ENCODE measurements around the gene ABCC10. TPM values are rescaled to one million over a fixed set of nuclear protein-coding genes. Genes with fewer than 3 reads are reported as not detected.

ABCC10 gene
- total RNA-seq, 1 experiment from 2014 or later, result 25.5 TPM

GRCh38 chr6:43464337-43464736, 37.0 kb downstream of the ABCC10 start (continued):
- TF ChIP-seq MLX (CRISPR knock-in tag; IDR thresholded peaks at IDR 0.05) (no peak), JAZF1 (CRISPR knock-in tag; IDR thresholded peaks at IDR 0.05) (no peak), FOXP1 (CRISPR knock-in tag; IDR thresholded peaks at IDR 0.05; ENCODE audit: borderline replicate concordance) (no peak), SOX15 (CRISPR knock-in tag; IDR thresholded peaks at IDR 0.05) (no peak), ATF3 (CRISPR knock-in tag; conservative IDR thresholded peaks at IDR 0.05) (no peak), NR2C2 (CRISPR knock-in tag; IDR thresholded peaks at IDR 0.05) (no peak), EMX1 (CRISPR knock-in tag; IDR thresholded peaks at IDR 0.05) (no peak), IRF1 (CRISPR knock-in tag; IDR thresholded peaks at IDR 0.05) (no peak)

GRCh38 chr6:43465948-43466347, 38.6 kb downstream of the ABCC10 start:
- ChIA-PET POLR2A (no interaction called here), CTCF (interaction anchor here (1.1 kb wide), 1 partner anchor 110 kb away, joined by 3 read pairs; no protein-coding TSS in a partner anchor)
- H3K27ac Mint-ChIP-seq, result no peak overlapping the region
- H3K4me3 Mint-ChIP-seq, result no peak overlapping the region
- TF ChIP-seq, protein P1, sequence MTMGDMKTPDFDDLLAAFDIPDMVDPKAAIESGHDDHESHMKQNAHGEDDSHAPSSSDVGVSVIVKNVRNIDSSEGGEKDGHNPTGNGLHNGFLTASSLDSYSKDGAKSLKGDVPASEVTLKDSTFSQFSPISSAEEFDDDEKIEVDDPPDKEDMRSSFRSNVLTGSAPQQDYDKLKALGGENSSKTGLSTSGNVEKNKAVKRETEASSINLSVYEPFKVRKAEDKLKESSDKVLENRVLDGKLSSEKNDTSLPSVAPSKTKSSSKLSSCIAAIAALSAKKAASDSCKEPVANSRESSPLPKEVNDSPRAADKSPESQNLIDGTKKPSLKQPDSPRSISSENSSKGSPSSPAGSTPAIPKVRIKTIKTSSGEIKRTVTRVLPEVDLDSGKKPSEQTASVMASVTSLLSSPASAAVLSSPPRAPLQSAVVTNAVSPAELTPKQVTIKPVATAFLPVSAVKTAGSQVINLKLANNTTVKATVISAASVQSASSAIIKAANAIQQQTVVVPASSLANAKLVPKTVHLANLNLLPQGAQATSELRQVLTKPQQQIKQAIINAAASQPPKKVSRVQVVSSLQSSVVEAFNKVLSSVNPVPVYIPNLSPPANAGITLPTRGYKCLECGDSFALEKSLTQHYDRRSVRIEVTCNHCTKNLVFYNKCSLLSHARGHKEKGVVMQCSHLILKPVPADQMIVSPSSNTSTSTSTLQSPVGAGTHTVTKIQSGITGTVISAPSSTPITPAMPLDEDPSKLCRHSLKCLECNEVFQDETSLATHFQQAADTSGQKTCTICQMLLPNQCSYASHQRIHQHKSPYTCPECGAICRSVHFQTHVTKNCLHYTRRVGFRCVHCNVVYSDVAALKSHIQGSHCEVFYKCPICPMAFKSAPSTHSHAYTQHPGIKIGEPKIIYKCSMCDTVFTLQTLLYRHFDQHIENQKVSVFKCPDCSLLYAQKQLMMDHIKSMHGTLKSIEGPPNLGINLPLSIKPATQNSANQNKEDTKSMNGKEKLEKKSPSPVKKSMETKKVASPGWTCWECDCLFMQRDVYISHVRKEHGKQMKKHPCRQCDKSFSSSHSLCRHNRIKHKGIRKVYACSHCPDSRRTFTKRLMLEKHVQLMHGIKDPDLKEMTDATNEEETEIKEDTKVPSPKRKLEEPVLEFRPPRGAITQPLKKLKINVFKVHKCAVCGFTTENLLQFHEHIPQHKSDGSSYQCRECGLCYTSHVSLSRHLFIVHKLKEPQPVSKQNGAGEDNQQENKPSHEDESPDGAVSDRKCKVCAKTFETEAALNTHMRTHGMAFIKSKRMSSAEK (CRISPR knock-in tag; IDR thresholded peaks at IDR 0.05; ENCODE audit: borderline replicate concordance), result no peak
- no peak for TF ChIP-seq FOXK1 (CRISPR knock-in tag; IDR thresholded peaks at IDR 0.05)
- no peak for TF ChIP-seq ZNF671 (CRISPR knock-in tag; IDR thresholded peaks at IDR 0.05)
- no peak for TF ChIP-seq MYBL2 (CRISPR knock-in tag; IDR thresholded peaks at IDR 0.05)
- no peak for TF ChIP-seq RORB (CRISPR knock-in tag; IDR thresholded peaks at IDR 0.05)
- TF ChIP-seq ZBTB21 (CRISPR knock-in tag; IDR thresholded peaks at IDR 0.05; ENCODE audit: borderline replicate concordance), result no peak
- no peak for TF ChIP-seq IRF2 (CRISPR knock-in tag; IDR thresholded peaks at IDR 0.05; ENCODE audit: borderline replicate concordance, low read depth)
- no peak for TF ChIP-seq OVOL2 (CRISPR knock-in tag; IDR thresholded peaks at IDR 0.05; ENCODE audit: borderline replicate concordance)
- TF ChIP-seq NR1H2 (CRISPR knock-in tag; IDR thresholded peaks at IDR 0.05), result no peak
- TF ChIP-seq ATF6 (CRISPR knock-in tag; IDR thresholded peaks at IDR 0.05), result no peak
- no peak for TF ChIP-seq PRDM15 (CRISPR knock-in tag; IDR thresholded peaks at IDR 0.05)
- no peak for TF ChIP-seq ZMAT4 (CRISPR knock-in tag; IDR thresholded peaks at IDR 0.05)
- TF ChIP-seq NR2C2 (CRISPR knock-in tag; IDR thresholded peaks at IDR 0.05), result no peak
- TF ChIP-seq RELA (CRISPR knock-in tag; IDR thresholded peaks at IDR 0.05; ENCODE audit: borderline replicate concordance), result no peak
- no peak for TF ChIP-seq ZNF512 (CRISPR knock-in tag; IDR thresholded peaks at IDR 0.05; ENCODE audit: borderline replicate concordance)
- no peak for TF ChIP-seq FOXP1 (CRISPR knock-in tag; IDR thresholded peaks at IDR 0.05; ENCODE audit: borderline replicate concordance)
- TF ChIP-seq NFE2L1 (CRISPR knock-in tag; IDR thresholded peaks at IDR 0.05), result no peak
- no peak for TF ChIP-seq TCF7 (CRISPR knock-in tag; IDR thresholded peaks at IDR 0.05; ENCODE audit: low read depth)
- DNase-seq (ENCODE audit: low spot score), result no peak
- peaks cover 16% of the 10 kb centered on the region for H3K27me3 Mint-ChIP-seq (ENCODE audit: low read depth)
- no peaks in the 10 kb centered on the region for H3K9me3 Mint-ChIP-seq
- ATAC-seq, result no peak
- peaks cover 14% of the 10 kb centered on the region for H3K4me1 Mint-ChIP-seq
- H3K36me3 Mint-ChIP-seq, result no peaks in the 10 kb centered on the region
